ENCODE measurements around the gene GALE.
"Not testable (repeated sequence)": the region's sequence is repeated elsewhere in the genome, so short reads cannot be mapped to it uniquely, and the experiment has no call there.

Gene GALE

GRCh38 chr1:23791516-23792047 is 9.0 kb downstream of the GALE start:
- DNase-seq: no peak

GRCh38 chr1:23790696-23791515 is 9.6 kb downstream of the GALE start, which contains the start of gene LYPLA2:
Gene LYPLA2 (plus strand): TSS chr1:23791145. CDS start chr1:23792683, 1,538 bp downstream.
- DNase-seq: peak; percentile 97

- no peak for DNase-seq
Observed at GRCh38 chr1:23788695-23789094, 11.9 kb downstream of the GALE start.

GRCh38 chr1:23787701-23788100 is 12.9 kb downstream of the GALE start:
- DNase-seq: no peak

GRCh38 chr1:23784846-23785245 is 15.7 kb downstream of the GALE start:
- no peak for DNase-seq

- DNase-seq: not testable (repeated sequence)
Observed at GRCh38 chr1:23783141-23783540, 17.4 kb downstream of the GALE start.

- no peak for DNase-seq
Observed at GRCh38 chr1:23779826-23780371, 20.7 kb downstream of the GALE start.

GRCh38 chr1:23777979-23778814 is 22.4 kb downstream of the GALE start, which contains the start of gene PITHD1:
Gene PITHD1 (plus strand): TSS chr1:23778418. CDS start chr1:23778516, 98 bp downstream.
- DNase-seq: peak; percentile 91

- DNase-seq: no peak
Observed at GRCh38 chr1:23776217-23776616, 24.3 kb downstream of the GALE start.

GRCh38 chr1:23774174-23774880 is 26.2 kb downstream of the GALE start:
- DNase-seq: no peak

- DNase-seq: no peak
Observed at GRCh38 chr1:23772854-23773242, 27.7 kb downstream of the GALE start.

- peak; percentile 87 for DNase-seq
Observed at GRCh38 chr1:23772049-23772853, 28.3 kb downstream of the GALE start.

GRCh38 chr1:23768733-23769132 is 31.8 kb downstream of the GALE start:
- DNase-seq: no peak

- DNase-seq: no peak
Observed at GRCh38 chr1:23763041-23763577, 37.4 kb downstream of the GALE start.

- no peak for DNase-seq
Observed at GRCh38 chr1:23759277-23759676, 41.3 kb downstream of the GALE start.

GRCh38 chr1:23757812-23758211 is 42.7 kb downstream of the GALE start:
- DNase-seq: no peak

- no peak for DNase-seq
Observed at GRCh38 chr1:23756676-23757075, 43.9 kb downstream of the GALE start.

GRCh38 chr1:23752909-23753308 is 47.6 kb downstream of the GALE start:
- no peak for DNase-seq

- no peak for DNase-seq
Observed at GRCh38 chr1:23751815-23752200, 48.7 kb downstream of the GALE start.

GRCh38 chr1:23751050-23751814 is 49.3 kb downstream of the GALE start:
- no peak for DNase-seq

GRCh38 chr1:23748016-23748415 is 52.5 kb downstream of the GALE start:
- DNase-seq: no peak
